ENCODE results near the gene DNAH1.
A peak's percentile ranks its signal among the peaks of the same experiment; 100 is the strongest.

Gene DNAH1

DNA sequence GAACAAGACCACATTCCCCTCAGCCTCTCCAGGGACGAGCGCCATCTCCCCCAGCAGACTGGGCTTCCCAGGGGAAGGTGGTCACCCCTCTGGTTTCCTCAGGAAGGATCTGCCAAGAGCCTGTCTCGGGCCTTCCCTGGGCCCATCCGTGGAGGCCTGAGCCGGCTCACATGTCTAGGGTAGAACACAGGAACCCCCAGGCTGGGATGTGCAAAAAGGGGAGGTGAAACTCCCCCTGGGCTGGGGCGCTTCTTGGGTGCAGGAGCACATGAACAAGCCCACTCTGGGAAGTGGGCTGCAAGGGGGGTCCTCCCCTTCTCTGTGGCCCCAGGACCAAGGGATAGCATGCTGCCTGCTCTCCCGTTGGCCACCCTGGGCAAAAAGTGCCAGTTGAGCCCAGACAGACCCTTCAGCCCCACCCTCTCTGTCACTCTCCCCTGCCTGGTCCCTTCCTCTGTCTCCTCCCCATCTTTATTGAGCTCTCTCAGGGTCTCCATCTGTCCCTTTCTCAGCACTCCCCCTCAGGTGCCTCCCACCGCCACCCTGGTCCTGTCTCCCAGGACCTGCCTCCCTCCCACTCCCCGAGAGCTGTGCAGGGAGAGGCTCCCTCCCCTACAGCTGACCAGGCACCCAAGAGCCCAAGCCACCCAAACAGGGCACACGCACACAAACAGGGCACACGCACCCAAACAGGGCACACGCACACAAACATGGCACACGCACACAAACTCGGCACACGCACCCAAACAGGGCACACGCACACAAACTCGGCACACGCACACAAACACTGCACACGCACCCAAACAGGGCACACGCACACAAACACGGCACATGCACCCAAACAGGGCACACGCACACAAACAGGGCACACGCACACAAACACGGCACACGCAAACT is 127.9 kb downstream of the DNAH1 start:
- DNase-seq (ENCODE audit: low read depth in 3 of 3, low spot score in 1 of 3), result no peak

DNA sequence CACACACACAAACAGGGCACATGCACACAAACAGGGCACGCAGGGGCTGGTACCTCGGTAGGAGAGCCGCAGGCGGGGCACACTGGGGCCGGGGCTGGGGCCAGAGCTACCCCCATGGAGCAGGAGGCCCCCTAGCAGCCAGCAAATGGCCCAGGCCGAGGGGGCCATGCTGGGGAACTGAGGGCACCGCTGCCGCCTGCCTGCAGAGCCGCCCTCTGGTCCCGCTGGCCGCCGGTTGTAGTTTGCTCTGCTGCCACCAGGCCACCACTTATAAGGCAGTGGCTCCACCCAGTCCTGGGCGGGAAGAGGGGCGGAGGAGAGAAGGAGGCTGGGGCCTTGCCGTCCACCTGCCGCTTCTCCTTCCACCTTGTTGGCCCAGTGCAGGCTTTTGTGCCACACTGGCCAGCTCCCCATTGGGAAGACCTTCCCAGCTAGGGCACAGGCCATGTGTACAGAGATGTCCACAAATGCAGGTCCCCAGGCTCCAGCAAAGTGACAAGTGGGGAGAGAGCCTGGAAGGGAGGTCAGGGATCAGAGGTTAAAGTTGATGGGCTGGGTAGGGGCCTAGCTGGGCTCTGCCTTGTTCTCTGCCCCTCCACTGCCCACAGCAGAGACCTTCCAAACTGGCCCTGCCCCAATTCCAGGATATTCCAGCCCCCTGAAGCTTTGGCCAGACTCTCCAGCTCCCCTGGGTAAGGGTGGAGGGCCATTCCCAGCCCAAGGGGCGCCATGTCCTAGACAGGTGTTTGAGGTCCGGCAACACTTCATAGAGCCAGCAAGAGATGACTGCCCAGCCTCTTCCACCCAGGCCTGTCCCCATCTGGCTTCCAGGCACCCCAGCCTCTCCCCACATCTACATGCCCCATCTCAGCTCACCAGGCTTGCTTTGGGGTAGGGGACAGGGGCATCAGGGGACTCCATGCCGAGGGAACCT is 129.0 kb downstream of the DNAH1 start, which contains the start of gene SEMA3G:
Gene SEMA3G, minus strand, starts transcription at position 244 of the 934 bp plus-strand sequence. Its CDS starts 76 bp downstream, at position 168.
- peak; percentile 31 to 58 (median 33) for DNase-seq (ENCODE audit: low read depth in 3 of 3, low spot score in 1 of 3)

DNA sequence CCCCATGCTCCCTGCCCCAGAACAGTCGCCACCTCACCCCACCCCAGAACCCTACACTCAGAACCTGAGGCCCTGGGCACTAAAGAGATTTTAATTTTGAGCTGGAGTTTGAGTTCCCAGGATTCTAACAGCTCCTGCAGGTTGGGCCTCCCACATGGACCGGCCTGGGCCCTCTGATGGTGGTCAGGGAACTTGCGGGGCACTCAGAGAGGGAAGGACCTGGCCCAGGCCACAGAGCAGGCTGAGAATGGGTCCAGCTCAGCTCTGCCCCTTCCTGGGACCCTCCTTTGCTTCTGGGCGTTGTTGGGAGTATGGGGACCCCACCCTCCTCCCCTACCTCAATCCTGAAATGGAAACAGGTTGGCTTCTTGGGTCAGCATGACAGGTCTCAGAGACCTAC is 129.9 kb downstream of the DNAH1 start:
- DNase-seq (ENCODE audit: low read depth in 3 of 3, low spot score in 1 of 3), result no peak

DNA sequence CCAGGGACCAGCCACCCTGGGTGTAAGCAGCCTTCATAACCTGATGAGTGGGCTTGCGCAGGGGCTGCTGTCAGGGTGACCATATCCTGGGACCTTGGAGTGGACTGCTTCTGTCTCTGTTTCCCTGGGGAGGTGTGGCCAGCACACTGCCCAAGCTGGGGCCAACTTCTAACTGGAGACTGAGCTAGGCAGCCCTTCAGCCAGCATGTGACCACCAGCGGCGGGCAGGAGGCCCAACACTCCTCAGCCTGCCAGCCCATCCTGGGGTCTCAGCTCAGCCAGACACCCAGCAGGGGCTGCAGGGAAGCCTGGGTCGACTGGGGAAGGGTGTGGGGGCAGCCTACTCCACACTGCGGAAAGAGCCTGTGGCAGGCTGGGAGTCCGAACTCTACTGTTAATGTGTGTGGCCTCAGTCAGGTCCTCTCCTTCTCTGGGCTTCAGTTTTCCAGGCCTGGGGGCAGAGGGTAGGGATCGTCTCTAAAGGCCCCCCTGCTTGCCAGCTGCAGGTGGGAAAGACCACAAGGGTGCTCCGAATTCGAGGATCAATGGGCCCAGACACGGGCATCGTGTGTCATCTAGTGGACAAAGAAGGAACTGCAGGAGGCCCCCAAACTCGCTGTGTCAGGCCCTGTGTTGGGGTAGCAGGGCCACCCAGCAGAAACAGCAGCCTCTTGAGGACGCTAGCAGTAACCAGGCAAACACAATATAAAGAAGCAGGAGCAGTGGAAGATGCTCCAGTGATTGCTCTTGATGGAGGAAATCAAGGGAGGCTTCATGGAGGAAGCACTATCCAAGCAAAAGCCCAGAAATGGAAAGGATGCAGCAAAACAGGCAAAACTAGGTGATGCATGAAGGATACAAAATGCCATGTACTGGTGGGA is 130.8 kb downstream of the DNAH1 start:
- peak; percentile 23 to 56 (median 51) for DNase-seq (ENCODE audit: low read depth in 3 of 3, low spot score in 1 of 3)

DNA sequence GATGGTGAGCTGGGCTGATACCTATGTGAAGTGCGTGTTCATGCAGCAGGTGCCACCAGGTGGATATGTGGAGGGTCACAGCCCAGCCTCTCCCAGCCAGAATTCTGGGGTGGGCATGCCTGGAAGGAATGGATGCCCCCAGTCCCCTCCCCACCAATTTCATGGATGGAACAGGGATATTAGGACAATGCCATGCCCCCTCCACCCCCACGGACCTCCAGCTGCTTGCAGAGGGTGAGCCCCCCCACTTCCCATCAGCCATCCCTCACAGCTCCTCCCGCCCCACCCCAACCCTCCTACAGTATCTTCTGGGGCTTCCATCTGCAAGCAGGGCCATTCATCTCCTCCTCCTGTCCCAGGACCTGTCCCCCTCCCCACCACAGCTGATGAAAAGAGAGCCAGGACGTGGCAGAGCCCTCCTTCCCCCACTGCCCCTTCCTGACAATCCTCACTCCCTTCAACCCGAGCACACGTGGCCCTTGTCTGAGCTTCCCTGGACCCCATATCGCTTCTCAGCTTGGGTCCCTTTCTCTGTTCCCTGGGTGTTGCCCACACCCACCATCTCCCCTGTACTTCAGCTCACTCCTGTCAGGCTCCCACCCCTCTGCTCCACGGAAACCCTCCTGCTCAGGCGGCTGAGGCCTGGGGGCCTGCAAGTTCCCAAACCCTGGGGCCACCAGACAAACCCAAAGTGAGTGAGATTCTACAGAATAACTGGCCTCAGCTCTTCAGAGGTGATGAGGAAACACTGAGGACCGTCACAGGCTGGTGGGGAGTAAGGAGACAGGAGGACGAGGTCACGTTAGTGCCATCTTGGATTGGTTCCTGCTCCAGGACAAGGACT is 131.6 kb downstream of the DNAH1 start:
- DNase-seq (ENCODE audit: low read depth in 3 of 3, low spot score in 1 of 3), result no peak
